ENCODE results near the gene LITAF.

DNA sequence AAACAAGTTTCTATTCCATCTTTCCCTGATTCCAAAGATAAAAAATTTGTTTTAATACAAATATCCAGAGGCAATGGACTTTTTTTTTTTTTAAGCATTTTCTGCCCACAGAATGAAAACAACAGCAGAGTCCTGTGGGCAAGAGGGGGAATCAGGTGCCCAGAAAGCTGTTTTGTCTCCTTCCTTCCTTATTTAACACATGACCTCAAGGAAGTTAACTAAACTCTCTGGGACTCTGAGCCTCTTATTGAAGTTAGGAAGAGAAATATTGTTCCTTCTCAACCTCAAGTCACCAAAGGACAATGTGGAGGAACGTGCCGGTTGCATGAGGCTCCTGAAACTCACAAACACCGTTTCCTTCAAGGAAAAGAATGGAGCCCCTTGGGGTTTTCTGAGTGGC is 34.9 kb downstream of the LITAF start:
- TF ChIP-seq, protein P1, sequence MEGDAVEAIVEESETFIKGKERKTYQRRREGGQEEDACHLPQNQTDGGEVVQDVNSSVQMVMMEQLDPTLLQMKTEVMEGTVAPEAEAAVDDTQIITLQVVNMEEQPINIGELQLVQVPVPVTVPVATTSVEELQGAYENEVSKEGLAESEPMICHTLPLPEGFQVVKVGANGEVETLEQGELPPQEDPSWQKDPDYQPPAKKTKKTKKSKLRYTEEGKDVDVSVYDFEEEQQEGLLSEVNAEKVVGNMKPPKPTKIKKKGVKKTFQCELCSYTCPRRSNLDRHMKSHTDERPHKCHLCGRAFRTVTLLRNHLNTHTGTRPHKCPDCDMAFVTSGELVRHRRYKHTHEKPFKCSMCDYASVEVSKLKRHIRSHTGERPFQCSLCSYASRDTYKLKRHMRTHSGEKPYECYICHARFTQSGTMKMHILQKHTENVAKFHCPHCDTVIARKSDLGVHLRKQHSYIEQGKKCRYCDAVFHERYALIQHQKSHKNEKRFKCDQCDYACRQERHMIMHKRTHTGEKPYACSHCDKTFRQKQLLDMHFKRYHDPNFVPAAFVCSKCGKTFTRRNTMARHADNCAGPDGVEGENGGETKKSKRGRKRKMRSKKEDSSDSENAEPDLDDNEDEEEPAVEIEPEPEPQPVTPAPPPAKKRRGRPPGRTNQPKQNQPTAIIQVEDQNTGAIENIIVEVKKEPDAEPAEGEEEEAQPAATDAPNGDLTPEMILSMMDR (conservative IDR thresholded peaks at IDR 0.05 in 1 of 2, IDR thresholded peaks at IDR 0.05 in 1 of 2; ENCODE audit: extremely low read depth in 1 of 2, insufficient read depth in 1 of 2, low read depth in 1 of 2, low read length in 2 of 2) = no peak
- TF ChIP-seq EZH2 (IDR thresholded peaks at IDR 0.05; ENCODE audit: borderline replicate concordance, low read length) = no peak

Measured in mammary epithelial cell (primary cell).